Measurements from ENCODE around the gene XKR3. TPM values are rescaled to one million over a fixed set of nuclear protein-coding genes. Genes with fewer than 3 reads are reported as not detected.

XKR3 gene
- total RNA-seq, 1 donor from 2014 or later, result not detected

- Histone ChIP-seq H3K36me3 (ENCODE audit: insufficient read depth, low read length) (no peaks in the 10 kb centered on the region), H3K9me3 (ENCODE audit: insufficient read depth, low read depth, low read length) (peaks cover 3% of the 10 kb centered on the region), H4K20me1 (ENCODE audit: insufficient read depth, low read length) (no peaks in the 10 kb centered on the region), H3K9ac (ENCODE audit: low read length) (no peak overlapping the region), H3K27me3 (ENCODE audit: insufficient read depth, low read length) (no peaks in the 10 kb centered on the region), H3K4me1 (ENCODE audit: insufficient read depth, low read length) (no peaks in the 10 kb centered on the region), H3K4me3 (ENCODE audit: insufficient read depth, low read depth, low read length) (no peak overlapping the region), H3K27ac (ENCODE audit: low read depth, low read length) (no peak overlapping the region), H3K4me2 (ENCODE audit: low read length) (no peak overlapping the region), H3K79me2 (ENCODE audit: insufficient read depth, low read length) (no peaks in the 10 kb centered on the region), H2AFZ (ENCODE audit: low read depth, low read length) (no peak overlapping the region)
- FAIRE-seq (no peak), DNase-seq (ENCODE audit: low read depth) (no peak)
- H3K9me3 Mint-ChIP-seq (ENCODE audit: unreplicated experiment), result no peaks in the 10 kb centered on the region
- H3K27me3 Mint-ChIP-seq (ENCODE audit: low read depth, unreplicated experiment), result no peaks in the 10 kb centered on the region
- no peaks in the 10 kb centered on the region for H3K4me1 Mint-ChIP-seq (ENCODE audit: low read depth, unreplicated experiment)
- no peak overlapping the region for H3K27ac Mint-ChIP-seq (ENCODE audit: unreplicated experiment)
- H3K4me3 Mint-ChIP-seq (ENCODE audit: unreplicated experiment), result no peak overlapping the region
- TF ChIP-seq EZH2 (IDR thresholded peaks at IDR 0.05; ENCODE audit: insufficient read depth, low read length), result no peak
- TF ChIP-seq CTCF (IDR thresholded peaks at IDR 0.05; ENCODE audit: insufficient read depth, low read depth, low read length), result no peak
- H3K36me3 Mint-ChIP-seq (ENCODE audit: low read depth, unreplicated experiment), result no peaks in the 10 kb centered on the region
These were observed 4.8 kb upstream of the XKR3 start for GRCh38 chr22:16829985-16830384.

- Histone ChIP-seq H3K9ac (ENCODE audit: low read length) (no peak overlapping the region), H3K4me1 (ENCODE audit: insufficient read depth, low read length) (no peaks in the 10 kb centered on the region), H3K27ac (ENCODE audit: low read depth, low read length) (no peak overlapping the region), H4K20me1 (ENCODE audit: insufficient read depth, low read length) (no peaks in the 10 kb centered on the region), H3K4me3 (ENCODE audit: insufficient read depth, low read depth, low read length) (no peak overlapping the region), H3K4me2 (ENCODE audit: low read length) (no peak overlapping the region), H3K36me3 (ENCODE audit: insufficient read depth, low read length) (no peaks in the 10 kb centered on the region), H2AFZ (ENCODE audit: low read depth, low read length) (no peak overlapping the region), H3K79me2 (ENCODE audit: insufficient read depth, low read length) (no peaks in the 10 kb centered on the region), H3K9me3 (ENCODE audit: insufficient read depth, low read depth, low read length) (peaks cover 3% of the 10 kb centered on the region), H3K27me3 (ENCODE audit: insufficient read depth, low read length) (no peaks in the 10 kb centered on the region)
- Mint-ChIP-seq H3K4me3 (ENCODE audit: unreplicated experiment) (no peak overlapping the region), H3K27me3 (ENCODE audit: low read depth, unreplicated experiment) (no peaks in the 10 kb centered on the region), H3K4me1 (ENCODE audit: low read depth, unreplicated experiment) (no peaks in the 10 kb centered on the region), H3K9me3 (ENCODE audit: unreplicated experiment) (no peaks in the 10 kb centered on the region), H3K36me3 (ENCODE audit: low read depth, unreplicated experiment) (no peaks in the 10 kb centered on the region), H3K27ac (ENCODE audit: unreplicated experiment) (no peak overlapping the region)
- DNase-seq (ENCODE audit: low read depth) (no peak), FAIRE-seq (no peak)
- no peak for TF ChIP-seq EZH2 (IDR thresholded peaks at IDR 0.05; ENCODE audit: insufficient read depth, low read length)
- no peak for TF ChIP-seq CTCF (IDR thresholded peaks at IDR 0.05; ENCODE audit: insufficient read depth, low read depth, low read length)
These were observed 3.7 kb upstream of the XKR3 start for GRCh38 chr22:16828876-16829275.

GRCh38 chr22:16827506-16827905, 2.3 kb upstream of the XKR3 start:
- TF ChIP-seq CTCF (IDR thresholded peaks at IDR 0.05; ENCODE audit: insufficient read depth, low read depth, low read length), result no peak
- TF ChIP-seq EZH2 (IDR thresholded peaks at IDR 0.05; ENCODE audit: insufficient read depth, low read length), result no peak
- Mint-ChIP-seq H3K36me3 (ENCODE audit: low read depth, unreplicated experiment) (no peaks in the 10 kb centered on the region), H3K27ac (ENCODE audit: unreplicated experiment) (no peak overlapping the region), H3K9me3 (ENCODE audit: unreplicated experiment) (no peaks in the 10 kb centered on the region), H3K4me3 (ENCODE audit: unreplicated experiment) (no peak overlapping the region), H3K4me1 (ENCODE audit: low read depth, unreplicated experiment) (no peaks in the 10 kb centered on the region), H3K27me3 (ENCODE audit: low read depth, unreplicated experiment) (no peaks in the 10 kb centered on the region)
- H3K27me3 ChIP-seq (ENCODE audit: insufficient read depth, low read length), result no peaks in the 10 kb centered on the region
- no peak overlapping the region for H3K4me3 ChIP-seq (ENCODE audit: insufficient read depth, low read depth, low read length)
- no peaks in the 10 kb centered on the region for H4K20me1 ChIP-seq (ENCODE audit: insufficient read depth, low read length)
- no peaks in the 10 kb centered on the region for H3K36me3 ChIP-seq (ENCODE audit: insufficient read depth, low read length)
- DNase-seq (ENCODE audit: low read depth), result no peak
- FAIRE-seq, result no peak
- no peak overlapping the region for H3K27ac ChIP-seq (ENCODE audit: low read depth, low read length)
- H3K79me2 ChIP-seq (ENCODE audit: insufficient read depth, low read length), result no peaks in the 10 kb centered on the region
- peaks cover 3% of the 10 kb centered on the region for H3K9me3 ChIP-seq (ENCODE audit: insufficient read depth, low read depth, low read length)
- H3K4me2 ChIP-seq (ENCODE audit: low read length), result no peak overlapping the region
- H2AFZ ChIP-seq (ENCODE audit: low read depth, low read length), result no peak overlapping the region
- no peaks in the 10 kb centered on the region for H3K4me1 ChIP-seq (ENCODE audit: insufficient read depth, low read length)
- H3K9ac ChIP-seq (ENCODE audit: low read length), result no peak overlapping the region
